HuH-7 (cell line): ENCODE results near the gene KRTAP4-11.
"Not testable (repeated sequence)": the region's sequence is repeated elsewhere in the genome, so short reads cannot be mapped to it uniquely, and the experiment has no call there.

Experiments
- DNase-seq: peaks from one replicate; pipeline ENCODE4 v3.0.0; 2011; ENCODE audit warnings: low spot score

KRTAP4-11 gene

DNA sequence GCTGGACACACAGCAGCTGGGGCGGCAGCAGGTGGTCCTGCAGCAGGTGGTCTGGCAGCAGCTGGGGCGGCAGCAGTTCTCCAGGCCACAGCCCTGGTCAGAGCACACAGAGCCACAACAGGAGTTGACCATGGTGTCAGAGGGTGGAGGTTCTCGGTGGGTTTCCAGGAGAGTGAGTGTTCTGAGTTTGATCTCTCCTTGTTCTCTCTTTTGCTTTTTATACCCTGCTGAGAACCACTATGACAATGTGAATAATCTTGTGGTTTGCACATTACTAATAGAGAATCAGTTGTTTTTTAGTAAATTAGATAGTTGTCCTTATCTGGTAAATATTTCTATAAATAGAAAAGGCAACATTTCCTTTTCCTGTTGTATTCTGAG, 5.8 kb upstream of the KRTAP4-11 start, which contains the start of gene KRTAP4-12:
Gene KRTAP4-12, minus strand, starts transcription at position 192 of the 381 bp plus-strand sequence. Its CDS starts 60 bp downstream, at position 132.
- DNase-seq: not testable (repeated sequence)

DNA sequence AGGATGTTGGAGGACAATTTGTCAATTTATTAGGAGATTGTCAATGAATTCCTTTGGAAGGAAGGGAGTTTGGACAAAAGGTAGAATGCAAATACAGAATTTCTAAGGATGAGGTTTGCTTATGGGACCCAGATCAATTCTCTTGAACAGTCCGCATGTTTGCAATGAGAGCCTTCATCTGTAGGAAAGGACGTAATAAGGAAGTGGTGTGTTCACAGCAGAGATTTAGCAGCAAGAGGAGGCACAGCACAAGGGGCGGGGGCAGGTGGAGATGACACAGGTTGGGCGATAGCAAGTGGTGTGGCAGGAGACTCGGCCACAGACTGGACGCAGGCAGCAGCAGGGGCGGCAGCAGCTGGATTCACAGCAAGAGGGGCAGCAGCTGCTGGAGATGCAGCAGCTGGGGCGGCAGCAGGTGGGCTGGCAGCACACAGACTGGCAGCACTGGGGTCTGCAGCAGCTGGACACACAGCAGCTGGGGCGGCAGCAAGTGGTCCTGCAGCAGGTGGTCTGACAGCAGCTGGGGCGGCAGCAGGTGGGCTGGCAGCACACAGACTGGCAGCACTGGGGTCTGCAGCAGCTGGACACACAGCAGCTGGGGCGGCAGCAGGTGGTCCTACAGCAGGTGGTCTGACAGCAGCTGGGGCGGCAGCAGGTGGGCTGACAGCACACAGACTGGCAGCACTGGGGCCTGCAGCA, 5.3 kb upstream of the KRTAP4-11 start:
- not testable (repeated sequence) for DNase-seq

DNA sequence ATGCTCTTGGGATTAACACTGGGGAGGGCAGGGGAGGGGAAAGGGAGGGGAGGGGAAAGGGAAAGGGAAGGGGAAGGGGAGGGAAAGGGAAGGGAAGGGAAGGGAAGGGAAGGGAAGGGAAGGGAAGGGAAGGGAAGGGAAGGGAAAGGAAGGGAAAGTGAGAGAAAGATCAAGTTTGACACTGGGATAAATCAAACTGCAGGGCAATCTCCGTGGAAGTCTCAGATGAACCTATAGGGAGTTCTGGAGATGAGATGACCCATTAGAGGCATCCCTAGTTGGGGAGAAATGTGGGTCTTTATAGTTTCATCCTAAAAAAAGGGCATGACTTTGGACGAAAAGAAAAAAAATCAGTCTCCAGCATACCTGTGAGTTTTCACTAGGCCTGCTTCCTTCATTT, 3.6 kb upstream of the KRTAP4-11 start:
- DNase-seq: no peak

DNA sequence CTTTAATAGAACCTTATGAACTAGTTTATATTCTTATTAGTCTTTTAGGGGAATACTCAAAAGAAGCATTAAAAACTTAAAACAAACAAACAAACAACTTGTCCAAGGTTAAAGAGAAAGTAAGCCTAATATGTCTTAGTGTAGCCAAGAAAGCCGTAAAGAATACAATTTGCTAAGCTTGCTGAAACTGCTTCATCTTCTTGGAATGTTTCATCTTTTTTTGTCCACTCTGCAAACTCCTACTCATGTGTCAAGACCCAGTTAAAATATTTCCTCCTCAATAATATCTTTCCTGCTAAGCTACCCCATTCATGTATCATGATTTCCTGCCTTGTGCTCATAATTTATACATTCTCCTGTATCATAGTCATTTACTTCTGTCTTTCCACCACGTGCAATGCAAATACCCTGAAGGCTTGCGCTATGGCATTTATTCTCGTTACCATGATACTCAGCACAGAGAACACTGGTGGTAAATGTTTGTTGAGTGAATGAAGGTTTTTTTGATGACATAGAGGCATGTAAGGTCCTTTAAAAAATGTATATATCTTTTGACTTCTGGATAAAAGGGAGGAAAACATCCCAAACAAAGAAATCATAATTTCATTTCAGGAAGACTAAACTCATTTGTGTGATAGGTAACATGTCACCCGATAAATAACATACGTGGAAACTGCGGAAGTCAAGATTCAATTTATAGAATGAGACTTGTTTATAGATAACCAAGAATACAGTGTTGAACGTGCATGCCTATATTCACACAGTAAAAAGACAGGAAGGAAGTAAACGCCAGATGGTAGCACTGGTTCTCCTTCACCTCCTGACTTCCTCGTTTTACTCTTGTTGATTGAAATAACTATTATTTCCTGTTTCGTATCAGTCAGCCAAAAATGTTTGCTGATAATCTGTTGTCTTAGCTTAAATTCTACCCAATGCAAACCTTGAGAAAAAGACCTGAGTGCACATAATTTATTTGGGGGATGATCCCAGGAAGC, 1.8 kb upstream of the KRTAP4-11 start:
- DNase-seq: not testable (repeated sequence)

DNA sequence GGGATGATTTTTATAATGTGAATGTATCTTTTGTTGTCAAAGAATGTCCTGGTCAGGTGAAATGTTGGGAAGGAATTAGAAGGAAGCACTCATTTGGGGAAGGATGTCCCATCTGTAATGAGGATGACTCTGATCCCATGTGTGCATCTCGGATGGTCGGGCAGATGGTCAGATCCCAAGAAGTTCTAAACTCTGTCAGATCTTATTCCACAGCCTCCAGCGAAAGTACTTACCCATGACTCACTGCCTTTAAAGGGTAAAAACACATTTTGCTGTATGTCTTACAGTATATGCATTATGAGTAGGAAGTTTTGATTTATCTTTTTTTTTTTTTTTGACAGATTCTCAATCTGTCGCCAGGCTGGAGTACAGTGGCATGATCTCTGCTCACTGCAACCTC, 548 bp upstream of the KRTAP4-11 start:
- no peak for DNase-seq

DNA sequence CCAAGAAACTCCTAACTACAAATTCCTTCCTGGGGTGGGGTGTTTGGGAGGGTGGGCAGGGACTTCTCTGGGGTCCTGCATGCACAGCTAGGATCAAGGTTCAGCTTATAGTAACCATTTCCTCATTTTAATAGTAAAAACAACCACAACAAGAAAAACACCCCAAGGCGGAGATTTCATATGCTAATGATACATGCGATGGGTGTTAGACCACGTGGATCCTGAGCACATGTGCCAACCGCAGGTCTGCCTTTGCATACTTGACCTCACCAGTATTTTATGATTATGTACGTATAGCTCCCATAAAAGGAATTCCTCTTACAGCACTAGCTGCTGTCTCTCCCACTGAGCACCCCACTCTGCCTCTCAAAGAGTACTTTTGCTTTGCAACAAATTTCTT, 1.9 kb downstream of the KRTAP4-11 start:
- no peak for DNase-seq

DNA sequence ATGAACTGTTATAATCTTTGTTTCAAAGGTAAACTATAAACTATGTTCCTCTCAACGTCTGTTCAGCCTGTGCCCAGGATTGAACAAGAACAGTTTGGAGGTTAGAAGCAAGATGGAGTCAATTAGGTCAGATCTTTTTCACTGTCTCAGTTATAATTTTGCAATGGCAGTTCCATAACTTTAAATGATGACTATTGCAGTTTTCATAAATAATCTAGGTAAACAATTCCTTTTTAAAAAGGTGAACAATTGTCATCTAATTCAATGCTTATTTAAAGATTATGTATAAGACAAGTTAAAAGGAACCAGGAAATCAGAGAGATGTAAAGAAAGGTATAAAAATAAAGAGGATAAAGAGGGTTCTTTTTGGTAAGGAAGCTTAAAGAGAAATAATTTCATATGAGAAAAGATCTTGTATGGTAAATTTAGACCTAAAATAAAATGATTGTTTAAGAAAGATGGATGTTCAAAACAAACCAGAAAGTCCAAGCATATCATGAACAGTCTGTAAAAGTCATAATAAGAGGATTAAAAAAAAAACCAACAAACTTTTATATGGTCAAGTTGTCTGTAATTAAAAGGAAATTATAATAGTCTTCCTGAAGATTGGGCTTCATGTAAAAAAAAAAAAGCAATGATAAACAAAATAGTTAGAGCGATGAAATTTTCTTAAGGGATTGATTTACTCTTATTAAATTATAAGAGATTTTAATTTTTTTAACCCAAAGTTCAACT, 6.9 kb downstream of the KRTAP4-11 start:
- DNase-seq: no peak

DNA sequence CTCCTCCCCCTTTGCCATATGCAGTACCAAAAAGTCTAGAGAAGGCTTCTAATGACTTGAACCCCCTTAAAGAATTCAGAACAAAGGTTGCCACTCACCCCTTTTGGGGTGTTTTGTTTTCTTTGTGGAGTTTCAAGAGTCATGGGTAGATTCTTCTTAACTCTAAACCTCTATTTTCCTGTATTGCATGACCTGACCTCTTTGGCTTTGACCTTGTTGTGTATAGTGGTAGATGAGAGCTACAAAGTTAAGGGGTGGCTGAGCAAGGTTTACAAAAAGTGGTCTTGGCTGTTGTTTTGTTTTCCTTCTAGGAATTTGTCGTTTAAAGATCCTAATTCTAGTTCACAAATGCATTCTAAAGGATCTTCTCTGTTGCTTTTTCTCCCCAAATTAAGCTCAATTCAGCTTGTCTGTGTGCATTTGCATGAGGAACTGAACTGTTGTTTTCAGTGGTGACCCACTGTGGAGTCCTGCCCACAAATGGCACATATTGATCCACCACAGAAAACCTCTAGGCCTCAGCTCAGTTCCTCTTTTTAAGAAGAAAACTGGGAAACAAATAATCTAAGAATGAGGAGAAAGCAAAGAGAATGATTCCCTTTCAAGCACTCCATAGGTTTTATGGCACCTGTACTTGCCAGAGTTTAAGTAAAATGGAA, 9.3 kb downstream of the KRTAP4-11 start:
- DNase-seq: not testable (repeated sequence)

DNA sequence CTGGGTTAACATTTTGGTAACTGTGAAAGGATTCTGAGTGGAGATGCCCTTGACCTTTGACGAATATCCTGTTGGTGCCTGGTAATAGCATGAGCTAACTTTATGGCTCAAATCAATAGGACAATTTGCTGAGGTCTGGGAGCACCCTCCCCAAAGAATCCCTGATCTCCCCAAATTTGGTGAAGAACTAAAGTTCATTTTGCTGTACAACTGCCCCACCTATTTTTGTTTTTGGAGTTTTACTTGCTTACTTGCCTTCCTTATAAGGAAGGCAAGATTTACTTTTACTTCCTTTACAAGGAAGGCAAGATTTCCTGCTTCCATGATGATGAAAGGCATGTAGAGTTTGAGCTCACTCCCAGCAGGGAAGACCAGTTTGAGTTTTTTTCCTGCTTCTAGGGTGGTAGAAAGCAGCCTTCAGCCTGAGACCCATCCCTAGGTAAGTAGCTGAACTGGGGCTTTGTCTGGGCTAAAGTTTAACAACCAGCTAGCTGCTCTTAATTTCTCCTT, 10.2 kb downstream of the KRTAP4-11 start:
- DNase-seq: no peak

DNA sequence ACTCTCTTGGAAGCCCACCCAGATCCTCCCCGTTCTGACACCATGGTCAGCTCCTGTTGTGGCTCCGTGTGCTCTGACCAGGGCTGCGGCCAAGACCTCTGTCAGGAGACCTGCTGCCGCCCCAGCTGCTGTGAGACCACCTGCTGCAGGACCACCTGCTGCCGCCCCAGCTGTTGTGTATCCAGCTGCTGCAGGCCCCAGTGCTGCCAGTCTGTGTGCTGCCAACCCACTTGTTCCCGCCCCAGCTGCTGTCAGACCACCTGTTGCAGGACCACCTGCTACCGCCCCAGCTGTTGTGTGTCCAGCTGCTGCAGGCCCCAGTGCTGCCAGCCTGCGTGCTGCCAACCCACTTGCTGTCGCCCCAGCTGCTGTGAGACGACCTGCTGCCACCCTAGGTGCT, 12.8 kb downstream of the KRTAP4-11 start, which contains the start of gene KRTAP4-9:
Gene KRTAP4-9, plus strand, starts transcription at position 43 of the 400 bp plus-strand sequence. Its CDS starts 0 bp downstream, at position 43.
- DNase-seq: not testable (repeated sequence)

DNA sequence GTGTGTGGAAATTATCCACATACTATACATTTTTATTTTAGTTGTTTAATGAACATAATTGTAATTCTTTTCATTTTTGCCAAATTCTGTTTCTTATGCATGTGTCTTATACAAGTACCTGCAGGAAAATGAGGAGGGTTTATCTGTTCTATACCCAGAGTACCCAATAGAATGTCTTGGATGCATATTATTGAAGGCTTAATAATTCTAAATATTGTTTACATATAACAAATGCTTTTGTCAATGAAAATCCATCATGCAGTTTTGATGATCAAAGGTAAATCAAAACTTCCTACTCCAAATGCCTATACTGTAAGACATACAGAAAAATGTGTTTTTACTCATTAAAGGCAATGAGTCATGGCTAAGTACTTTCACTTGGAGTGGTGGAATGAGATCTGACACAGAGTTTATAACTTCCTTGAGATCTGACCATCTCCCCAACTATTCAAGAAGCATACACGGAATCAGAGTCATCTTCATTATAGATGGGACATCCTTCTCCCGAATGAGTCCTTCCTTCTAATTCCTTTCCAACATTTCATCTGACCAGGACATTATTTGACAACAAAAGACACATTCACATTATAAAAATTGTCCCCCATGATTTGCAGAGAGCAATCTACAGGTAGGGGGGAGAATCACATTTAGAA, 13.7 kb downstream of the KRTAP4-11 start:
- not testable (repeated sequence) for DNase-seq

DNA sequence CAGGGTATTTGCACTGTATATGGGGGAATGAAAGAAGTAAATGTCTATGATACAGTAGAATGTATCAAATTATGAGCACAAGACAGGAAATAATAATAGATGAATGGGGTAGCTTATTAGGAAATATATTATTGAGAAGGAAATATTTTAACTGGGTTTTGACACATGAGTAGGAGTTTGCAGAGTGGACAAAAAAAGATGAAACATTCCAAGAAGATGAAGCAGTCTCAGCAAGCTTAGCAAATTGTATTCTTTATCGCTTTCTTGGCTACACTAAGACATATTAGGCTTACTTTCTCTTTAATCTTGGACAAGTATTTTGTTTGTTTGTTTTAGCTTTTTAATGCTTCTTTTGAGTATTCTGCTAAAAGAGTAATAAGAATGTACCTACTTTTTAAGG, 14.3 kb downstream of the KRTAP4-11 start:
- no peak for DNase-seq

DNA sequence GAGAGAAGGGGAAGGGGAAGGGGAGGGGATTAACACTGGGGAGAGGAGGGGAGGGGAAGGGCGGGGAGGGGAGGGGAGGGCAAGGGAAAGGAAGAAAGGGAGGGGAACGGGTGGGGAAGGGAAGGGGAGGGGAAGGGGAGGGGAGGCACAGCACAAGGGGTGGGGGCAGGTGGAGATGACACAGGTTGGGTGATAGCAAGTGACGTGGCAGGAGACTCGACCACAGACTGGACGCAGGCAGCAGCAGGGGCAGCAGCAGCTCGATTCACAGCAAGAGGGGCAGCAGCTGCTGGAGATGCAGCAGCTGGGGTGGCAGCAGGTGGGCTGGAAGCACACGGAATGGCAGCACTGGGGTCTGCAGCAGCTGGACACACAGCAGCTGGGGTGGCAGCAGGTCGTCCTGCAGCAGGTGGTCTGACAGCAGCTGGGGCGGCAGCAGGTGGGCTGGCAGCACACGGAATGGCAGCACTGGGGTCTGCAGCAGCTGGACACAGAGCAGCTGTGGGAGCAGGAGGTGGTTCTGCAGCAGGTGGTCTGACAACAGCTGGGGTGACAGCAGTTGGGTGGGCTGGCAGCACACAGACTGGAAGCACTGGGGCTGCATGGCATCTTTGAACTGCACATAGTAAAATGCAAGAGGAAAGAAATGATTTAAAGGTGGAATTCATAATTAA, 16.4 kb downstream of the KRTAP4-11 start, which contains the start of gene KRTAP4-16:
Gene KRTAP4-16, minus strand, starts transcription at position 624 of the 674 bp plus-strand sequence. Its CDS starts 0 bp downstream, at position 624.
- no peak for DNase-seq

DNA sequence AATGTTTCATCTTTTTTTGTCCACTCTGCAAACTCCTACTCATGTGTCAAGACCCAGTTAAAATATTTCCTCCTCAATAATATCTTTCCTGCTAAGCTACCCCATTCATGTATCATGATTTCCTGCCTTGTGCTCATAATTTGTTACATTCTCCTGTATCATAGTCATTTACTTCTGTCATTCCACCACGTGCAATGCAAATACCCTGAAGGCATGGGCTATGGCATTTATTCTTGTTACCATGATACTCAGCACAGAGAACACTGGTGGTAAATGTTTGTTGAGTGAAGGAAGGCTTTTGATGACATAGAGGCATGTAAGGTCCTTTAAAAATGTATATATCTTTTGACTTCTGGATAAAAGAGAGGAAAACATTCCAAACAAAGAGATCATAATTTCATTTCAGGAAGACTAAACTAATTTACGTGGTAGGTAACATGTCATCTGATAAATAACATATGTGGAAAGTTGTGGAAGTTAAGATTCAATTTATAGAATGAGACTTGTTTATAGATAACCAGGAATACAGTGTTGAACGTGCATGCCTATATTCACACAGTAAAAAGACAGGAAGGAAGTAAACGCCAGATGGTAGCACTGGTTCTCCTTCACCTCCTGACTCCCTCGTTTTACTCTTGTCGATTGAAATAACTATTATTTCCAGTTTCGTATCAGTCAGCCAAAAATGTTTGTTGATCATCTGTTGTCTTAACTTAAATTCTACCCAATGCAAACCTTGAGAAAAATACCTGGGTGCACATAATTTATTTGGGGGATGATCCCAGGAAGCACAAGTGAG, 18.3 kb downstream of the KRTAP4-11 start:
- not testable (repeated sequence) for DNase-seq

DNA sequence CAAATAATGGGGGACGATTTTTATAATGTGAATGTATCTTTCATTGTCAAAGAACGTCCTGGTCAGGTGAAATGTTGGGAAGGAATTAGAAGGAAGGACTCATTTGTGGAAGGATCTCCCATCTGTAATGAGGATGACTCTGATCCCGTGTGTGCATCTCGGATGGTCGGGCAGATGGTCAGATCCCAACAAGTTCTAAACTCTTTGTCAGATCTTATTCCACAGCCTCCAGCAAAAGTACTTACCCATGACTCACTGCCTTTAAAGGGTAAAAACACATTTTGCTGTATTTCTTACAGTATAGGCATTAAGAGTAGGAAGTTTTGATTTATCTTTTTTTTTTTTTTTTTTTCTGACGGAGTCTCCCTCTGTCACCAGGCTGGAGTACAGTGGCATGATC, 19.7 kb downstream of the KRTAP4-11 start:
- DNase-seq: no peak

DNA sequence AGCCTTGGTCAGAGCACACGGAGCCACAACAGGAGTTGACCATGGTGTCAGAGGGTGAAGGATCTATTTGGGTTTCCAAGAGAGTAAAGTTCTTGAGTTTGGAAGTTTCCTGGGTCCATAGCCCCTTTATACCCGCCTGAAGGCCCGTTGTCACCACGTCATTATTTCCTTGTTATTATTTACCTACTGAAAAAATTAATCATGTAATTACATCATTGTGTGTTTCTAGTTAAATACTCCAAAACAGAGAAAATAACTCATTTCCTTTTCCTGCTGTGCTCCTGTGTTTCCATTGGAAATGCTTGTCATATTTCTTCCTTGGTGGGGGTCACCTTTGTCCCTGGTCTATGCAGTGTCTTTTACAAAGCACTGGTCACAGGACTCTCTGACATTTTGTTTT, 20.1 kb downstream of the KRTAP4-11 start, which contains the start of gene KRTAP4-8:
Gene KRTAP4-8, minus strand, starts transcription at position 101 of the 400 bp plus-strand sequence. Its CDS starts 58 bp downstream, at position 43.
- no peak for DNase-seq

DNA sequence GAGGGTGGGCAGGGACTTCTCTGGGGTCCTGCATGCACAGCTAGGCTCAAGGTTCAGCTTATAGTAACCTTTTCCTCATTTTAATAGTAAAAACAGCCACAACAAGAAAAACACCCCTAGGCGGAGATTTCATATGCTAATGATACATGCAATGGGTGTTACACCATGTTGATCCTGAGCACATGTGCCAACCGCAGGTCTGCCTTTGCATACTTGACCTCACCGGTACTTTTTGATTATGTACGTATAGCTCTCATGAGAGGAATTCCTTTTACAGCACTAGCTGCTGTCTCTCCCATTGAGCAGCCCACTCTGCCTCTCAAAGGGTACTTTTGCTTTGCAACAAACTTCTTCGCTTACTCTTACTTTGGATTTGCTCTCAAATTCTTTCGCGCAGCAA, 22.1 kb downstream of the KRTAP4-11 start:
- DNase-seq: no peak

DNA sequence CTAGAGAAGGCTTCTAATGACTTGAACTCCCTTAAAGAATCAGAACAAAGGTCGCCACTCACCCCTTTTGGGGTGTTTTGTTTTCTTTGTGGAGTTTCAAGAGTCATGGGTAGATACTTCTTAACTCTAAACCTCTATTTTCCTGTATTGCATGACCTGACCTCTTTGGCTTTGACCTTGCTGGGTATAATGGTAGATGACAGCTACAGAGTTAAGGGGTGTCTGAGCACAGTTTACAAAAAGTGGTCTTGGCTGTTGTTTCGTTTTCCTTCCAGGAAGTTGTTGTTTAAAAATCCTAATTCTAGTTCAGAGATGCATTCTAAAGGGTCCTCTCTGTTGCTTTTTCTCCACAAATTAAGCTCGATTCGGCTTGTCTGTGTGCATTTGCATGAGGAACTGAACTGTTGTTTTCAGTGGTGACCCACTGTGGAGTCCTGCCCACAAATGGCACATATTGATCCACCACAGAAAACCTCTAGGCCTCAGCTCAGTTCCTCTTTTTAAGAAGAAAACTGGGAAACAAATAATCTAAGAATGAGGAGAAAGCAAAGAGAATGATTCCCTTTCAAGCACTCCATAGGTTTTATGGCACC, 29.3 kb downstream of the KRTAP4-11 start:
- DNase-seq: not testable (repeated sequence)
